ENCODE data around the gene CDC42BPA.
"Not testable (repeated sequence)": the region's sequence is repeated elsewhere in the genome, so short reads cannot be mapped to it uniquely, and the experiment has no call there.

Gene CDC42BPA

GRCh38 chr1:227038401-227038800 lies 279.9 kb downstream of the CDC42BPA start:
- DNase-seq = no peak

GRCh38 chr1:227037121-227037520 lies 281.2 kb downstream of the CDC42BPA start:
- no peak for DNase-seq

- DNase-seq = no peak
These were observed 283.0 kb downstream of the CDC42BPA start for GRCh38 chr1:227035316-227035715.

- DNase-seq = no peak
These were observed 284.4 kb downstream of the CDC42BPA start for GRCh38 chr1:227033880-227034279.

GRCh38 chr1:227032396-227032795 lies 285.9 kb downstream of the CDC42BPA start:
- DNase-seq = no peak

- DNase-seq = no peak
These were observed 301.3 kb downstream of the CDC42BPA start for GRCh38 chr1:227016990-227017389.

- no peak for DNase-seq
These were observed 307.6 kb downstream of the CDC42BPA start for GRCh38 chr1:227010645-227011044.

- DNase-seq = no peak
These were observed 308.4 kb downstream of the CDC42BPA start for GRCh38 chr1:227009937-227010336.

- no peak for DNase-seq
These were observed 312.0 kb downstream of the CDC42BPA start for GRCh38 chr1:227006226-227006796.

GRCh38 chr1:227004796-227005195 lies 313.5 kb downstream of the CDC42BPA start:
- no peak for DNase-seq

GRCh38 chr1:227003165-227003564 lies 315.1 kb downstream of the CDC42BPA start:
- DNase-seq = no peak

GRCh38 chr1:227002531-227003049 lies 315.7 kb downstream of the CDC42BPA start:
- DNase-seq = no peak

- not testable (repeated sequence) for DNase-seq
These were observed 318.7 kb downstream of the CDC42BPA start for GRCh38 chr1:226999579-226999978.

- DNase-seq = no peak
These were observed 322.6 kb downstream of the CDC42BPA start for GRCh38 chr1:226995365-226996332.

- DNase-seq = no peak
These were observed 323.5 kb downstream of the CDC42BPA start for GRCh38 chr1:226994586-226995364.

- no peak for DNase-seq
These were observed 324.3 kb downstream of the CDC42BPA start for GRCh38 chr1:226993814-226994585.

GRCh38 chr1:226991920-226992319 lies 326.4 kb downstream of the CDC42BPA start:
- DNase-seq = no peak

- no peak for DNase-seq
These were observed 328.1 kb downstream of the CDC42BPA start for GRCh38 chr1:226990133-226990716.

GRCh38 chr1:226989085-226989920 lies 329.0 kb downstream of the CDC42BPA start:
- DNase-seq = no peak

GRCh38 chr1:226988334-226988666 lies 330.0 kb downstream of the CDC42BPA start:
- DNase-seq = no peak
